Parathyroid adenoma (tissue), 2 donors: ENCODE results near the gene PTPN2.

Experiments
- H2AFZ ChIP-seq: fragments of 300-600 bp; sonication (generic); one replicate; pipeline ENCODE4 v1.7.0; 2017; ENCODE audit warnings: antibody characterized with exemption, mild to moderate bottlenecking
- H3K27ac ChIP-seq: fragments of 300-600 bp; sonication (generic); one replicate; pipeline ENCODE4 v1.7.0; 2017
- H3K27me3 ChIP-seq: fragments of 300-600 bp; sonication (generic); one replicate; pipeline ENCODE4 v1.7.0; 2017; ENCODE audit warnings: low read length; ENCODE audit not compliant: control insufficient read depth, insufficient read depth
- H3K36me3 ChIP-seq: fragments of 300-600 bp; sonication (generic); one replicate; pipeline ENCODE4 v1.7.0; 2017; ENCODE audit warnings: low read length; ENCODE audit not compliant: control insufficient read depth, insufficient read depth
- H3K4me1 ChIP-seq: fragments of 300-600 bp; sonication (generic); one replicate; pipeline ENCODE4 v1.7.0; 2017; ENCODE audit warnings: control low read depth
- H3K4me2 ChIP-seq: fragments of 300-600 bp; sonication (generic); one replicate; pipeline ENCODE4 v1.7.0; 2017; ENCODE audit warnings: low read length
- H3K4me3 ChIP-seq: fragments of 300-600 bp; sonication (generic); one replicate; pipeline ENCODE4 v1.7.0; 2017; ENCODE audit warnings: low read depth, low read length
- H3K79me2 ChIP-seq: fragments of 300-600 bp; sonication (generic); one replicate; pipeline ENCODE4 v1.7.0; 2017; ENCODE audit warnings: control low read depth
- H3K9ac ChIP-seq: fragments of 300-600 bp; sonication (generic); one replicate; pipeline ENCODE4 v1.7.0; 2017; ENCODE audit warnings: mild to moderate bottlenecking
- H3K9me3 ChIP-seq: fragments of 300-600 bp; sonication (generic); one replicate; pipeline ENCODE4 v1.7.0; 2017; ENCODE audit warnings: low read length; ENCODE audit not compliant: control insufficient read depth
- CTCF ChIP-seq: fragments of 300-600 bp; sonication (generic); IDR thresholded peaks from one replicate; pipeline ENCODE4 v1.7.0; 2017; ENCODE audit warnings: antibody characterized with exemption, mild to moderate bottlenecking
- donor health status: primary hyperparathyroidism.

The PTPN2 gene

GRCh38 chr18:12791610-12792009 is 92.4 kb downstream of the PTPN2 start:
- H3K9me3 ChIP-seq = no peaks in the 10 kb centered on the region
- H3K36me3 ChIP-seq = no peaks in the 10 kb centered on the region
- TF ChIP-seq CTCF = no peak
- H3K4me1 ChIP-seq = no peaks in the 10 kb centered on the region
- no peaks in the 10 kb centered on the region for H3K79me2 ChIP-seq
- no peak overlapping the region for H2AFZ ChIP-seq
- H3K4me2 ChIP-seq = no peak overlapping the region
- H3K27ac ChIP-seq = no peak overlapping the region
- H3K9ac ChIP-seq = no peak overlapping the region
- H3K4me3 ChIP-seq = no peak overlapping the region
- no peaks in the 10 kb centered on the region for H3K27me3 ChIP-seq

- Histone ChIP-seq H3K79me2 (no peaks in the 10 kb centered on the region), H3K4me3 (no peak overlapping the region), H3K4me2 (no peak overlapping the region), H2AFZ (no peak overlapping the region), H3K27ac (no peak overlapping the region), H3K27me3 (no peaks in the 10 kb centered on the region), H3K4me1 (no peaks in the 10 kb centered on the region), H3K36me3 (no peaks in the 10 kb centered on the region), H3K9me3 (no peaks in the 10 kb centered on the region), H3K9ac (no peak overlapping the region)
- no peak for TF ChIP-seq CTCF
These were observed 97.4 kb downstream of the PTPN2 start for GRCh38 chr18:12786669-12787068.

GRCh38 chr18:12783524-12783923 is 100.5 kb downstream of the PTPN2 start:
- Histone ChIP-seq H3K4me2 (no peak overlapping the region), H3K4me1 (no peaks in the 10 kb centered on the region), H3K27ac (no peak overlapping the region), H3K27me3 (no peaks in the 10 kb centered on the region), H2AFZ (no peak overlapping the region), H3K36me3 (no peaks in the 10 kb centered on the region), H3K9ac (no peak overlapping the region), H3K4me3 (no peak overlapping the region), H3K79me2 (no peaks in the 10 kb centered on the region), H3K9me3 (no peaks in the 10 kb centered on the region)
- no peak for TF ChIP-seq CTCF

GRCh38 chr18:12782521-12782920 is 101.5 kb downstream of the PTPN2 start:
- no peak overlapping the region for H3K4me2 ChIP-seq
- no peaks in the 10 kb centered on the region for H3K4me1 ChIP-seq
- no peak overlapping the region for H3K4me3 ChIP-seq
- H2AFZ ChIP-seq = no peak overlapping the region
- TF ChIP-seq CTCF = no peak
- H3K9me3 ChIP-seq = no peaks in the 10 kb centered on the region
- no peaks in the 10 kb centered on the region for H3K36me3 ChIP-seq
- no peak overlapping the region for H3K27ac ChIP-seq
- no peaks in the 10 kb centered on the region for H3K27me3 ChIP-seq
- no peak overlapping the region for H3K9ac ChIP-seq
- H3K79me2 ChIP-seq = no peaks in the 10 kb centered on the region

DNA sequence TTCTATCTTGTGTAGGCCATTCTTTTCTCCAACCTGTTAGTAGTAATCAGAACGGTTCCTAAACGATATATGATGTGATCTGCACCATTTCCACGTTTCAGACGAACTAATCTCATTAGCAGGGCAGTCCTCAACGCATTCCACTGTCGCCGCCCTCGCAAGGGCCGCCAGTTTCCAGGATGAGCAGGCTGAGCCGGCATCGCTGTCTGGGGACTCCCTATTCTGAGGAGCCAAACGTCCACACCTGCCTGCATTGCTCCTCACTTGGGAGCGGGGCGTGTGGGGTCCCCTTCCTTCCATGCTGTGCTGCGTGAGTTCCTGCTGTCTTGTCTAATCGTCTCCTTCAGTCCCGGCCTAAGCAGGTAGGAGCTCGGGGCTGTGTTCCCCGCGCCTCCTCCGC is 104.6 kb downstream of the PTPN2 start:
- no peak overlapping the region for H3K4me2 ChIP-seq
- no peaks in the 10 kb centered on the region for H3K4me1 ChIP-seq
- H2AFZ ChIP-seq = no peak overlapping the region
- no peaks in the 10 kb centered on the region for H3K36me3 ChIP-seq
- no peak overlapping the region for H3K27ac ChIP-seq
- no peaks in the 10 kb centered on the region for H3K79me2 ChIP-seq
- no peaks in the 10 kb centered on the region for H3K9me3 ChIP-seq
- TF ChIP-seq CTCF = no peak
- H3K4me3 ChIP-seq = no peak overlapping the region
- H3K9ac ChIP-seq = no peak overlapping the region
- H3K27me3 ChIP-seq = no peaks in the 10 kb centered on the region
